KMS-11 (cell line): ENCODE measurements around the gene ST14.

Source experiments
- H2AFZ ChIP-seq: fragments of 200-600 bp; sonication (generic); 2 replicates; pipeline ENCODE4 v1.6.1; 2016; ENCODE audit warnings: antibody characterized with exemption, mixed run types, low read depth
- H3K27ac ChIP-seq: fragments of 200-600 bp; sonication (generic); 2 replicates; pipeline ENCODE4 v1.6.1; 2016; ENCODE audit warnings: mild to moderate bottlenecking, mixed run types
- H3K27me3 ChIP-seq: fragments of 200-600 bp; sonication (generic); 2 replicates; pipeline ENCODE4 v1.6.1; 2017; ENCODE audit warnings: mild to moderate bottlenecking, low read depth, mixed run types, moderate library complexity; ENCODE audit not compliant: insufficient read depth
- H3K36me3 ChIP-seq: fragments of 200-600 bp; sonication (generic); 2 replicates; pipeline ENCODE4 v1.6.1; 2017; ENCODE audit warnings: mild to moderate bottlenecking, mixed run types; ENCODE audit not compliant: insufficient read depth
- H3K4me1 ChIP-seq: fragments of 200-600 bp; sonication (generic); 2 replicates; pipeline ENCODE4 v1.6.1; 2016; ENCODE audit warnings: mild to moderate bottlenecking, low read depth, mixed run types; ENCODE audit not compliant: poor library complexity, severe bottlenecking
- H3K4me2 ChIP-seq: fragments of 200-600 bp; sonication (generic); 2 replicates; pipeline ENCODE4 v1.7.0; 2016; ENCODE audit warnings: mild to moderate bottlenecking, mixed run types
- H3K4me3 ChIP-seq: fragments of 200-600 bp; sonication (generic); IDR thresholded peaks from 2 replicates; pipeline ENCODE4 v1.6.1; 2017; ENCODE audit warnings: low read depth, low read length, mixed read lengths; ENCODE audit not compliant: insufficient read depth
- H3K79me2 ChIP-seq: fragments of 200-600 bp; sonication (generic); 2 replicates; pipeline ENCODE4 v1.6.1; 2016; ENCODE audit warnings: low read depth, mixed run types; ENCODE audit not compliant: insufficient read depth
- H3K9ac ChIP-seq: fragments of 200-600 bp; sonication (generic); 2 replicates; pipeline ENCODE4 v1.6.1; 2016; ENCODE audit warnings: mild to moderate bottlenecking, mixed run types
- H4K20me1 ChIP-seq: fragments of 200-600 bp; sonication (generic); 2 replicates; pipeline ENCODE4 v1.6.1; 2016; ENCODE audit warnings: mild to moderate bottlenecking, mixed run types; ENCODE audit not compliant: insufficient read depth
- TF ChIP-seq, protein P1 (sequence below): fragments of 200-600 bp; sonication (generic); conservative IDR thresholded peaks from 2 replicates; pipeline ENCODE4 v1.6.1; 2017; ENCODE audit warnings: low read depth, mild to moderate bottlenecking, antibody characterized with exemption, low read length, moderate library complexity, mixed read lengths

Gene ST14

DNA sequence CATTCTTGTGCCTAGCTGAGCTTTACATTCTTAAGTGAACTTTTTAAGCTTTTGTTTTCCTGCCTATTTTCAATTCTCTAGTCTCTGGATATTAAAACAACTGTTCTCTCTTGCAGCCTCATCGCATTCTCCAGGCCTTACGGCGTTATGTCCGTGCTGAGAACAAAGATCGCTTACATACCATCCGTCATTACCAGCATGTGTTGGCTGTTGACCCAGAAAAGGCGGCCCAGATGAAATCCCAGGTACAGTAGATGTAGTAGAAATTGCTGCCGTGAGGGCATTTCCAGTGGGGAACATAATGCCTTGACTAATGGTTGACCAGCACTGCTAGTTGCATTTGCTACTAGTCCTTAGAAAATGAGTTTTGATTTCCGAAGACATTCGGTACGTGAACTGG is 29.7 kb upstream of the ST14 start:
- H3K27ac ChIP-seq, result no peak overlapping the region
- no peak overlapping the region for H3K4me2 ChIP-seq

DNA sequence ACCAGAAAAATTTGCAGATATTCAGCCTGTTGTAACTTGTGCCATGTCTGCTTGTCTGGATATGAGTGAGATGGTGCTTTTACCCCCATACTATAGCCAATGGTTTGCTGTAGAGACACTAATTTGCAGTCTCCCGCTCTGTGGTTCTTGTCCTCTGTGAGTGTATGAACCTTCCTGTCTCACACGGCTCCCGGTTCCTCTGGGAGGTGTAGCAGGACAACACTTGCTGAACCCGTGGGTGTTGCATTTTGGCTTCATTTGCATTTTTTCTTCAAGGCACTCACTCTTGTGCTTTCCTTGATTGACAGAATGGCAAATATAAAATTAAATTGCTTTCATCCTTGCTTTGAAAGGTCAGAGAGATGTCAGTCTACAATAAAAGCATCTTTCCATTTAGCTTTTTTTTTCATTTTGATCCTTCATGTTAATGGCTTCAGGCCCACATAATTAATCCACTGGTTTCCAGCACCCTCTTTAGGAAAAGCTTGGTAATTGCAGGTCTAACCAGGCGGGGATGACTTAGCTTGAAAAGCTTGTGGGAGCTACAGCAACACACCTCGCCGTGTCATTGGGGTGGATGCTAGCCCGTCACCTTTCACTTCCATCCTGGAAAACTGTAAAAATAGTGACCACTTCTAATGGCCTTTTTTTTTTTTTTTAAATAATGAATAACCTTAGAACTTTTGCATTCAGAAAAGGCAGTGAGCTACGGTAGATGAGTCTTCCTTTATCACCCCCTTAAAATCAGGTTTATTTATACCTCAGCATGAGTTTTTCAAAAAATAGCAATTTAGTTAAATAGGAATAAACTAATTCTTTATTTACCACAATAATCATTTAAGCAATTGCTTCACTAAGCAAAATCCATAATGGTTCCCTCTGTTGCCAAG is 27.4 kb upstream of the ST14 start:
- Histone ChIP-seq H3K4me3 (no peak overlapping the region), H3K36me3 (no peaks in the 10 kb centered on the region), H3K27me3 (no peaks in the 10 kb centered on the region), H3K79me2 (no peaks in the 10 kb centered on the region), H3K27ac (no peak overlapping the region), H3K9ac (no peak overlapping the region), H4K20me1 (no peaks in the 10 kb centered on the region), H3K4me2 (no peak overlapping the region), H3K4me1 (no peaks in the 10 kb centered on the region), H2AFZ (no peak overlapping the region)
- TF ChIP-seq, protein P1, sequence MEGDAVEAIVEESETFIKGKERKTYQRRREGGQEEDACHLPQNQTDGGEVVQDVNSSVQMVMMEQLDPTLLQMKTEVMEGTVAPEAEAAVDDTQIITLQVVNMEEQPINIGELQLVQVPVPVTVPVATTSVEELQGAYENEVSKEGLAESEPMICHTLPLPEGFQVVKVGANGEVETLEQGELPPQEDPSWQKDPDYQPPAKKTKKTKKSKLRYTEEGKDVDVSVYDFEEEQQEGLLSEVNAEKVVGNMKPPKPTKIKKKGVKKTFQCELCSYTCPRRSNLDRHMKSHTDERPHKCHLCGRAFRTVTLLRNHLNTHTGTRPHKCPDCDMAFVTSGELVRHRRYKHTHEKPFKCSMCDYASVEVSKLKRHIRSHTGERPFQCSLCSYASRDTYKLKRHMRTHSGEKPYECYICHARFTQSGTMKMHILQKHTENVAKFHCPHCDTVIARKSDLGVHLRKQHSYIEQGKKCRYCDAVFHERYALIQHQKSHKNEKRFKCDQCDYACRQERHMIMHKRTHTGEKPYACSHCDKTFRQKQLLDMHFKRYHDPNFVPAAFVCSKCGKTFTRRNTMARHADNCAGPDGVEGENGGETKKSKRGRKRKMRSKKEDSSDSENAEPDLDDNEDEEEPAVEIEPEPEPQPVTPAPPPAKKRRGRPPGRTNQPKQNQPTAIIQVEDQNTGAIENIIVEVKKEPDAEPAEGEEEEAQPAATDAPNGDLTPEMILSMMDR, result peak; percentile 75

More for the DNA sequence above, 29.7 kb upstream of the ST14 start:
- Histone ChIP-seq H3K4me3 (no peak overlapping the region), H3K36me3 (no peaks in the 10 kb centered on the region), H3K27me3 (no peaks in the 10 kb centered on the region), H3K9ac (no peak overlapping the region), H3K4me1 (no peaks in the 10 kb centered on the region), H3K79me2 (no peaks in the 10 kb centered on the region), H2AFZ (no peak overlapping the region), H4K20me1 (no peaks in the 10 kb centered on the region)
- TF ChIP-seq, protein P1, result no peak

DNA sequence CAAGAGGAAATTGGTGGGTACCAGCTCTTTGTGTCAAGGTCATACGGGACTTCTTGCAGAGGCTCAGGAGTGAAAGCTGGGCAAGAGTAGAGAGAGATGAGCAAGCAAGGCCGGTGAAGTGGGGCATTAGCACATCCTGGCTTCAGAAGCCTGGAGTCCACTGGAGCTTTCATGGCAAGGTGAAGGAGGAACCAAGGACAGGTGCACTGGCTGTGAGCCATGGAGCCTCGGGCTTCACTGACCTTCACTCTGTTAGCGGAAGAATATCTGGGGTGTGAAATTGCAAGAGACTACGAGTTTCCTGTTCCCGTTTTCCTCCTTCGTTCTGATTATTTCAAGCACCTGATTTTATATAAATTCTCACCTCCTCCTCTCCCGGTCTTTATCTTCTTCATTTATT is 25.9 kb upstream of the ST14 start:
- H3K4me1 ChIP-seq, result no peaks in the 10 kb centered on the region
- no peak overlapping the region for H3K9ac ChIP-seq
- H3K79me2 ChIP-seq, result no peaks in the 10 kb centered on the region
- no peak overlapping the region for H2AFZ ChIP-seq
- TF ChIP-seq, protein P1, result no peak
- H3K27me3 ChIP-seq, result no peaks in the 10 kb centered on the region
- H3K4me2 ChIP-seq, result no peak overlapping the region
- no peaks in the 10 kb centered on the region for H3K36me3 ChIP-seq
- no peaks in the 10 kb centered on the region for H4K20me1 ChIP-seq
- no peak overlapping the region for H3K27ac ChIP-seq
- H3K4me3 ChIP-seq, result no peak overlapping the region

DNA sequence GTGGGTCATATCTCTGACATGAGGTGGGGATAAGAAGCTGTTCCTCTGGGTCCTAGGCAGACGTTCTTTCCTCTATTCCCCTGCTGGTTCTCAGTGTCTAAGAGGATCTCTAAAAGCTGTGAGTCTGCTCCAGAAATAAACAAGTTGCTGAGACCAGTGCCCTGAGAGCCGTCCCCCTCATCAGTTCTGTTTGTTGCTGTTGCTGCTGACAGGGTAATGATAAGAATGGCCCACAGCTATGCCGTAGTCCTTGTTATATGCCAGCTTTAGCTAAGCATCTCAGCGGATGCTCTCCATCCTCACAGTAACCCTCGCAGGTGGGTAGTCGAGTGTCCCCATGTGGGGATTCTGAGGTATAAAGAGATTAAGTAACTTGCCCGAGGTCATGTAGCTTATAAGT is 23.5 kb upstream of the ST14 start:
- Histone ChIP-seq H3K4me3 (no peak overlapping the region), H3K79me2 (no peaks in the 10 kb centered on the region), H3K4me1 (no peaks in the 10 kb centered on the region), H3K27ac (no peak overlapping the region), H3K36me3 (no peaks in the 10 kb centered on the region), H3K27me3 (no peaks in the 10 kb centered on the region), H2AFZ (no peak overlapping the region), H4K20me1 (no peaks in the 10 kb centered on the region), H3K4me2 (no peak overlapping the region), H3K9ac (no peak overlapping the region)
- TF ChIP-seq, protein P1, result no peak
